ENCODE results near the gene ESD. TPM values are rescaled to one million over a fixed set of nuclear protein-coding genes. Genes with fewer than 3 reads are reported as not detected.

The ESD gene
- total RNA-seq, 2 donors from 2014 or later = 76.3 to 113 TPM

GRCh38 chr13:46751811-46752635 lies 44.9 kb downstream of the ESD start:
- Histone ChIP-seq H3K4me1 (peaks cover 0 to under 1% of the 10 kb centered on the region in 2 donors), H3K36me3 (peaks cover 20% of the 10 kb centered on the region), H3K4me3 (no peak overlapping the region), H3K9me3 (no peaks in the 10 kb centered on the region), H3K27me3 (no peaks in the 10 kb centered on the region), H3K27ac (no peak overlapping the region)
- no peak for TF ChIP-seq CTCF (IDR thresholded peaks at IDR 0.05)
- DNase-seq (ENCODE audit: low spot score) = no peak

- Histone ChIP-seq H3K27ac (no peak overlapping the region), H3K4me1 (no peaks in the 10 kb centered on the region), H3K36me3 (peaks cover 20% of the 10 kb centered on the region), H3K27me3 (no peaks in the 10 kb centered on the region), H3K4me3 (no peak overlapping the region), H3K9me3 (no peaks in the 10 kb centered on the region)
- TF ChIP-seq CTCF (IDR thresholded peaks at IDR 0.05) = no peak
- no peak for DNase-seq (ENCODE audit: low spot score)
These were observed 47.0 kb downstream of the ESD start for GRCh38 chr13:46749951-46750350.

GRCh38 chr13:46748300-46748699 lies 48.7 kb downstream of the ESD start:
- no peak overlapping the region for H3K4me3 ChIP-seq
- H3K9me3 ChIP-seq = no peaks in the 10 kb centered on the region
- peaks cover 20% of the 10 kb centered on the region for H3K36me3 ChIP-seq
- H3K27ac ChIP-seq = no peak overlapping the region
- no peaks in the 10 kb centered on the region for H3K4me1 ChIP-seq
- no peaks in the 10 kb centered on the region for H3K27me3 ChIP-seq
- no peak for TF ChIP-seq CTCF (IDR thresholded peaks at IDR 0.05)
- no peak for DNase-seq (ENCODE audit: low spot score)

GRCh38 chr13:46747031-46747820 lies 49.7 kb downstream of the ESD start:
- H3K27me3 ChIP-seq = no peaks in the 10 kb centered on the region

GRCh38 chr13:46745706-46746105 lies 51.3 kb downstream of the ESD start:
- no peaks in the 10 kb centered on the region for H3K4me1 ChIP-seq
- H3K9me3 ChIP-seq = no peaks in the 10 kb centered on the region
- no peak for DNase-seq (ENCODE audit: low spot score)
- no peak overlapping the region for H3K27ac ChIP-seq
- H3K4me3 ChIP-seq = no peak overlapping the region
- H3K36me3 ChIP-seq = peaks cover 28% of the 10 kb centered on the region
- no peak for TF ChIP-seq CTCF (IDR thresholded peaks at IDR 0.05)
- no peaks in the 10 kb centered on the region for H3K27me3 ChIP-seq

More at GRCh38 chr13:46747031-46747820, 49.7 kb downstream of the ESD start:
- Histone ChIP-seq H3K9me3 (no peaks in the 10 kb centered on the region), H3K36me3 (peaks cover 29% of the 10 kb centered on the region), H3K4me3 (no peak overlapping the region), H3K4me1 (no peaks in the 10 kb centered on the region), H3K27ac (no peak overlapping the region)
- DNase-seq (ENCODE audit: low spot score) = no peak
- no peak for TF ChIP-seq CTCF (IDR thresholded peaks at IDR 0.05)

All from right atrium auricular region (tissue), 2 donors.